SH-SY5Y (cell line): ENCODE data around the gene PSAP.

Source experiments
- GATA2 ChIP-seq: IDR thresholded peaks from 2 replicates; pipeline ENCODE4 v1.6.1; 2011; ENCODE audit warnings: mild to moderate bottlenecking, low read depth, low read length
- GATA3 ChIP-seq: IDR thresholded peaks from 2 replicates; pipeline ENCODE4 v1.6.1; 2011; ENCODE audit warnings: low read depth, mild to moderate bottlenecking, low read length, moderate library complexity

DNA sequence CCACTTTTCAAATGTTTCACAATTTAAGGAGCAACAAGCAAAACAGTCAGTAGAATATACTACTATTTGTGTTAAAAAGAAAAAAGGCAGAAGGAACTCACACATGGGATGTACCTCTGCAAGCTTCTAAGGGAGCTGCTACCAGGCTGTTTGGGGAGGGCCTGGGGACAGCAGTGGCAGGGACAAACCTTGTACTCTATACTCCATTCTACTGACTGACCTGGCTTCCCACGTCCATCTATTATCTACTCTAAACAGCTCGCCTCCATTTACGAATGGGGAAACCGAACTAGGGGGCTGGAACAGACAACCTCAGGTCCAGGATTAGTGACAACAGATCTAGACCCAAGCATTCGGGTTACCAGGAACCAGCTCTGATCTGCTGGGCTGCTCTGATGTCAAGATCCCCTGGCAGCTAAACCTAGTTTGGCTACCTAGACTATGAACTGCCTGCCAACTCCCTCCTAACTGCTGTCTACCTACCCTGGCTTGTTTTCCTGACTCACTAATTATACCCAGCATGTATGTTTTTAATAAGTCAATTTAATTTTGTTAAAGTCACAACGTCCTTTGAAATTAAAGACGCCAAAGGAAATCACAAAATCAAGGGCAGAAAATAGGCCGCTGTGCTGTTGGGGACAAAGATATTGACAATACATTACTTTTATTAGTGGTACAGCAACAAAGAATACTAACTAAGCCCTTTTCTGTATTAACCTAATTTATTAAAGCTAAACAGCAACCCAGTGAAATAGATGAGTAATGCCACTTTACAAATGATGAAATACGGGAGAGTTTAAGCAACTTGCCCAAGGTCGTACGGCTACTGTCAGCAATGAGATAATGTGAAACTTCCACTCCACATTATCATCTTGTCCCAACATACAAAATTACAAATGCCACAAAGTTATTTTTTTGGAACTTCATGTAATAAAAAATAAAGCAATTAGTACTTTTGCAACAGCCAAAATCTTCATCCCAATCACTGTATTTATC lies 5.3 kb downstream of the PSAP start:
- TF ChIP-seq GATA2 = no peak
- TF ChIP-seq GATA3 = no peak
